ENCODE measurements around the gene CCDC187.

The CCDC187 gene

DNA sequence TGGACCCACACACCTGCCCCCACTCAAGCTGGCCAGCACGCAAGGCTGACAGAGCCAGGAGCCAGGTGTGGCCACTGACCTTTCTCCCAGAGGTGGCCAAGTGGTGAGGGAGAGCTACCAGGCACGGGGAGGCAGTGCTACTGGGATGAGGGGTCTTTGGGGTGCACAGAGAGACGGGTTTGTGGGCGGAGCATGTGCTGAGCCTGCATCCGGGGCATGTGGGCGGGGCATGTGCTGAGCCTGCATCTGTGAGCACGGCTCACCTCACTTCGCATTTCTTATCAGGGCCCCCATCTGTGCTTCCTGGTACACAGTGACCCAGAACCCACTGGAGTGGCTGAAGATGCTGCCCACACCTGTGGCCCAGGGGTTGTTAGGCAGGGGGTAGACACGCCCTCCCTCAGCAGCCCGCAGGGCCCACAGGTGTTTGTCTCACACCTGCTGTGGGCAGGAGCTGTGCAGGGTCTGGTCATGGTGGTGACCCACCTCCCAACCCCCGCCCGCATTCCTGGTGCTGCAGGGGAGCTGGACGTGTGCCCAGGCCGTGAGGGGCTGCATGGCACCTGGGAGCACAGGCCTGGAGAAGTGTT is 21.5 kb downstream of the CCDC187 start:
- H3K4me1 ChIP-seq (ENCODE audit: insufficient read depth, low read length), result no peaks in the 10 kb centered on the region

DNA sequence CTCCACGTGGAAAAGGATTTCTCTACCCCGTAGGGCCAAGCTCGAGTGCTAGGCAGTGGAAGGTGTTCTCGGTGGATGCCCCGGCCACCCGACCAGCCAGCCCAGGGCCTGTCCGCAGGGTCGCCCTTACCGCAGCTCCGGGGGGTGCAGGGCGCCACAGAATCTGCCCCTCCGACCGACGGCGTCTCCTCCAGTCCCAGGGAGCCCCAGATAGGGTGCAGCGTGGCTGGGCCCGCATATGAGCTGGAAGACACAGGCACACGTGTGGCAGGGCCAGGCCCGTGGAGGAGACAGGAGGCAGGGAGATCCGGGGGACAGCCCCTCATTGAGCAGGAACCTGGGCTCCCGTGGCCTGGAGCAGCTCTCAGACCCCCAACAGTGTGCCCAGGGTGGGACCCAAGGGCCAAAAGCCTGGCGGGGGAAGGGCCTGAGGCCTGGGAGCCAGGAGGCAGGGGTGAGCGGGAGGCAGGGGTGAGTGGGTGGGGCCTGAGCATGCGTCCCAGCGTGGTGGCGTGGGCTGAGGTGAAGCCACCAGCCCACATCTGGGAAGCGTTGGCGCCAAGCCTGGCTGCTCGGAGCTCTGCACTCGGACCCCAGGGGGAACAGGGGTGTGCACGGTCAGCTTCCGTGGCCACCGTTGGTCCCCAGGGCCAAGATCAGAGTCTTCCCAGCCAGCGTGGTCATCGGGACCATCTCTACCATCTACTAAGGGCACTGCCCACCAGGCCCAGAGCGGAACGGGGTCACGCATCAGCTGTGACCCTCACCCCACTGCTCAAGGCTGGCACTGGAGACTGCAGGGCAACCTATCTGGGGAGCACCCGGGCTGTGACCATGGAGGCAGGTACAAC is 22.2 kb downstream of the CCDC187 start:
- H3K27ac ChIP-seq (ENCODE audit: low read length), result no peak overlapping the region
- H3K27me3 ChIP-seq (ENCODE audit: insufficient read depth, low read length), result no peaks in the 10 kb centered on the region
- no peak overlapping the region for H3K9ac ChIP-seq (ENCODE audit: low read depth, low read length)
- no peaks in the 10 kb centered on the region for H3K4me1 ChIP-seq (ENCODE audit: insufficient read depth, low read length)
- no peak overlapping the region for H3K4me3 ChIP-seq (ENCODE audit: low read length)
- no peaks in the 10 kb centered on the region for H3K36me3 ChIP-seq (ENCODE audit: insufficient read depth, low read depth, low read length)
- no peaks in the 10 kb centered on the region for H3K9me3 ChIP-seq (ENCODE audit: insufficient read depth, low read depth, low read length)

More for the DNA sequence above, 21.5 kb downstream of the CCDC187 start:
- no peak overlapping the region for H3K27ac ChIP-seq (ENCODE audit: low read length)
- H3K9me3 ChIP-seq (ENCODE audit: insufficient read depth, low read depth, low read length), result no peaks in the 10 kb centered on the region
- no peak overlapping the region for H3K9ac ChIP-seq (ENCODE audit: low read depth, low read length)
- no peaks in the 10 kb centered on the region for H3K27me3 ChIP-seq (ENCODE audit: insufficient read depth, low read length)
- H3K36me3 ChIP-seq (ENCODE audit: insufficient read depth, low read depth, low read length), result no peaks in the 10 kb centered on the region
- no peak overlapping the region for H3K4me3 ChIP-seq (ENCODE audit: low read length)

DNA sequence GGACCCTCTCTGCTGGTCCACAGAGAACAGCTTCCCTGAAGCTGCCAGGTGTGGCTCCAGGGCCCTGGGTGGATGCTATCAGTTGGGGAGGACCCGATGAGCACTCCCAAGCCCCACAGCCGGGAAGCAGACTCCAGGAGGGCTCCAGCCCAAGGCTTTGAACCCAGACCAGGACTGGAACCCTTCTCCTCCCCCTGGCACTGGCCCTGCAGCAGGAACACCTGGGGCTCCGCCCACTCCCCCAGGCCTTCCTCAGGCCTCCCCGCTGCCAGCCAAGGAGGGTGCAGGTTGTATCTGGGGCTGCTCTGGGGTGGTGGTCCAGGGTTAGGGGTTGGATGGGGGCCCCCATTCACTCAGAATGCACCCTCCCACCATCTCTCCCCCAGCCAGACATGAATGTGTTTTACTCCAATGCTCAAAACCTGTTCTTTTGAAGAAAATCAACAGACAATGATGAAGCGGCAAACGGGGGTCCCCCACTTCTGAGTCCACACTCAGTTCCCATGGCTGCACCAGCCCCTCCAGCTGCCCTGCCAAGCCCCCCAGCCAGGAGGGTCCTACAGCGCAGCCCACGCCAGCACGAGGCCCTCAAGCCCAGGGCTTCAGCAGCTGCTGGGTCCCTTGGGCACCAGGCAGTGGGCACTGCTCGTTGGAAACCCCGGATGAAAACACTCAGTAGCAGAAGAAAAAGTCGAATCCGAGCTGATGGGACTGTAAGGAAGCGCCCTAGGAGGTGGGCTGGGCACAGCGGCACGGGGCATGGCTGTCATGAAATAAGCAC is 23.2 kb downstream of the CCDC187 start:
- Histone ChIP-seq H3K4me3 (ENCODE audit: low read length) (no peak overlapping the region), H3K27me3 (ENCODE audit: insufficient read depth, low read length) (no peaks in the 10 kb centered on the region), H3K27ac (ENCODE audit: low read length) (no peak overlapping the region), H3K9me3 (ENCODE audit: insufficient read depth, low read depth, low read length) (no peaks in the 10 kb centered on the region), H3K9ac (ENCODE audit: low read depth, low read length) (no peak overlapping the region), H3K36me3 (ENCODE audit: insufficient read depth, low read depth, low read length) (no peaks in the 10 kb centered on the region), H3K4me1 (ENCODE audit: insufficient read depth, low read length) (no peaks in the 10 kb centered on the region)

DNA sequence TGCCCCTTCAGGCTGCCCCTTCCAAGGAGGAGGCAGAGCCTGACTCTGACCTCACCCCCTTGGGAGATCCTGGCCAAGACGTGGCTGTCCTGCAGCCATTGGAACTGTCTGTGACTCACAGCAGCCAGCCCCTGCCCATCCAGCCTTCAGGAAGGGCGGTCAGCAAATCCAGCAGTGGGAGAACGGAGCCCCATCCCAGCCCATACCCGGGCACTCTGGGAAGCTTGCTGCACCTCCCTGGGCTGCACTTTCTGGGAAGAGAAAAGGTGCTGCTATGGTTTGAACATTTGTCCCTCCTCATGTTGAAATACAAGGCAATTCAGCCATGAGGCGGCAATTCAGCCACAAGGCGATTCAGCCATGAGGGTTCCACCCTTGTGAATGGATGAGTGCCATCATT is 24.4 kb downstream of the CCDC187 start:
- H3K27me3 ChIP-seq (ENCODE audit: insufficient read depth, low read length), result no peaks in the 10 kb centered on the region
- H3K4me1 ChIP-seq (ENCODE audit: insufficient read depth, low read length), result no peaks in the 10 kb centered on the region
- H3K4me3 ChIP-seq (ENCODE audit: low read length), result no peak overlapping the region
- no peaks in the 10 kb centered on the region for H3K9me3 ChIP-seq (ENCODE audit: insufficient read depth, low read depth, low read length)
- H3K36me3 ChIP-seq (ENCODE audit: insufficient read depth, low read depth, low read length), result no peaks in the 10 kb centered on the region
- H3K27ac ChIP-seq (ENCODE audit: low read length), result no peak overlapping the region
- H3K9ac ChIP-seq (ENCODE audit: low read depth, low read length), result no peak overlapping the region

DNA sequence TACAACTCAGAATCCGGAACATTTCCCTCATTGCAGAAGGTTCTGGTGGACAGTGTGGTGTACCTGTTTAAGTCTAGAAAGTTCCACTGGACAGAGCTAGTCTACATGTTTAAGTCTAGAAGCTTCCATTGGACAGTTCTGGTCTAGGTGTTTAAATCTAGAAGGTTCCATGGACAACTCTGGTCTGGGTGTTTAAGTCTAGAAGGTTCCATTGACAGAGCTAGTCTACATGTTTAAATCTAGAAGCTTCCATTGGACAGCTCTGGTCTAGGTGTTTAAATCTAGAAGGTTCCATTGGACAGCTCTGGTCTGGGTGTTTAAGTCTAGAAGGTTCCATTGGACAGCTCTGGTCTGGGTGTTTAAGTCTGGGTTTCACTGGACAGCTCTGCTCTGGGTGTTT is 25.0 kb downstream of the CCDC187 start:
- Histone ChIP-seq H3K27ac (ENCODE audit: low read length) (no peak overlapping the region), H3K4me1 (ENCODE audit: insufficient read depth, low read length) (no peaks in the 10 kb centered on the region), H3K4me3 (ENCODE audit: low read length) (no peak overlapping the region), H3K9me3 (ENCODE audit: insufficient read depth, low read depth, low read length) (no peaks in the 10 kb centered on the region), H3K27me3 (ENCODE audit: insufficient read depth, low read length) (no peaks in the 10 kb centered on the region), H3K36me3 (ENCODE audit: insufficient read depth, low read depth, low read length) (no peaks in the 10 kb centered on the region), H3K9ac (ENCODE audit: low read depth, low read length) (no peak overlapping the region)

DNA sequence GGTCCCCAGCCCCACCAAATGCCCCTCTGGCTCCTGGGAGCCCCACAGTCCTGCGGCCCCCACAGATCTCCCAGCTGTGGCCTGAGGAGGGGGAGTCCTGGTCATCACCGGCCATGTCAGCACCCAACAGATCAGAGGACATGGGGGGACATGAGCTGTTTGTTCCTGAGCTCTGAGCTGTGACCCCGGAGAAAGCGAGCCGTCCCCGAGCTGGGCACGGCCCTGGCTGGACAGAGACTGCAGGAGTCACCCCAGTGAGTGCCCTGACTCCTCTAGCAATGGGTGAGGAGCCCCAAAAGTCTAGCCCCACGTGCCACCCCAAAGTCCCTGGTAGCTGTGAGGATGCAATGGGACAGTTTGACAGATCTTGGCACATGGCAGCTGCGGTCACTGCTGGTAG is 25.7 kb downstream of the CCDC187 start:
- no peaks in the 10 kb centered on the region for H3K27me3 ChIP-seq (ENCODE audit: insufficient read depth, low read length)
- H3K4me3 ChIP-seq (ENCODE audit: low read length), result no peak overlapping the region
- no peaks in the 10 kb centered on the region for H3K9me3 ChIP-seq (ENCODE audit: insufficient read depth, low read depth, low read length)
- H3K9ac ChIP-seq (ENCODE audit: low read depth, low read length), result no peak overlapping the region
- no peak overlapping the region for H3K27ac ChIP-seq (ENCODE audit: low read length)
- H3K36me3 ChIP-seq (ENCODE audit: insufficient read depth, low read depth, low read length), result no peaks in the 10 kb centered on the region
- no peaks in the 10 kb centered on the region for H3K4me1 ChIP-seq (ENCODE audit: insufficient read depth, low read length)

DNA sequence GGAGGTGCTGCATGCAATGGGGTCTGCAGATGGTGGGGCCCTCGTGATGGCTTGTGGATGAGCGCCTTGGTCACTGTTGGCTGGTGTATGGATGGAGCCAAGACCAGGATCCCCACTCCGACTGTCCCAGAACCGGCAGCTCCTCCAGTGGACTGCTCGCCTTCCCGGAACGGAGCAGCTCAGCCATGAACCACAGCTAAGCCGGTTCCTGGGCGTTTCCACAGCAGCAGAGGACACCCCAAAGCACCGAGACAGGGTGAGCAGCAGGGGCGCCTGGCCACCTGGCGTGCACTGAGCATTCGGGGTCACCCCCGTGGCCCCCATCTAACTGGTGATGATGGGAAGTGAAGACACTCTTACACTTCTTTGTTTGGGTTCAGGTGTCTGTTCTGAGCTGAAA is 26.1 kb downstream of the CCDC187 start:
- H3K9me3 ChIP-seq (ENCODE audit: insufficient read depth, low read depth, low read length), result no peaks in the 10 kb centered on the region
- H3K4me3 ChIP-seq (ENCODE audit: low read length), result no peak overlapping the region
- no peaks in the 10 kb centered on the region for H3K36me3 ChIP-seq (ENCODE audit: insufficient read depth, low read depth, low read length)
- H3K4me1 ChIP-seq (ENCODE audit: insufficient read depth, low read length), result no peaks in the 10 kb centered on the region
- H3K27ac ChIP-seq (ENCODE audit: low read length), result no peak overlapping the region
- no peaks in the 10 kb centered on the region for H3K27me3 ChIP-seq (ENCODE audit: insufficient read depth, low read length)
- no peak overlapping the region for H3K9ac ChIP-seq (ENCODE audit: low read depth, low read length)

DNA sequence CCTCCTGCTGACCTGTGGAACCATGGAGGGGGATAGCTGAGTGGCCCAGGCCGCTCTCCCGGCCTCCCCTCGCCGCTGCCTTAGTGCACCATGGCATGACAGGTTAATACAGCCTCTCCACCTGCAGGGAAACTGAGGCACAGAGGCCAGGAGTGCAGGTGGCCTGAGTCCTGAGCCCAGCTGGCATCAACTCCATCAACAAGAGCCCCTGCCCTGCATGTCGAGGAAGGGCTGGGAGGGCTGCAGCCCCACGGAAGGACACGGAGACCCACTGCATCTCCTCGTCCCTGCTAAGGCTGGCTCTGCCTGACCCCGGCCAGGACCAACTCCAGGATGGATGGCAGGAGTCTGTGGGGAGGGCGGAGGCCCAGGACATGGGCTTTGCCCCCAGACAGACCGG is 27.2 kb downstream of the CCDC187 start:
- Histone ChIP-seq H3K4me1 (ENCODE audit: insufficient read depth, low read length) (no peaks in the 10 kb centered on the region), H3K27ac (ENCODE audit: low read length) (no peak overlapping the region), H3K27me3 (ENCODE audit: insufficient read depth, low read length) (no peaks in the 10 kb centered on the region), H3K4me3 (ENCODE audit: low read length) (no peak overlapping the region), H3K9ac (ENCODE audit: low read depth, low read length) (no peak overlapping the region), H3K36me3 (ENCODE audit: insufficient read depth, low read depth, low read length) (no peaks in the 10 kb centered on the region), H3K9me3 (ENCODE audit: insufficient read depth, low read depth, low read length) (no peaks in the 10 kb centered on the region)

DNA sequence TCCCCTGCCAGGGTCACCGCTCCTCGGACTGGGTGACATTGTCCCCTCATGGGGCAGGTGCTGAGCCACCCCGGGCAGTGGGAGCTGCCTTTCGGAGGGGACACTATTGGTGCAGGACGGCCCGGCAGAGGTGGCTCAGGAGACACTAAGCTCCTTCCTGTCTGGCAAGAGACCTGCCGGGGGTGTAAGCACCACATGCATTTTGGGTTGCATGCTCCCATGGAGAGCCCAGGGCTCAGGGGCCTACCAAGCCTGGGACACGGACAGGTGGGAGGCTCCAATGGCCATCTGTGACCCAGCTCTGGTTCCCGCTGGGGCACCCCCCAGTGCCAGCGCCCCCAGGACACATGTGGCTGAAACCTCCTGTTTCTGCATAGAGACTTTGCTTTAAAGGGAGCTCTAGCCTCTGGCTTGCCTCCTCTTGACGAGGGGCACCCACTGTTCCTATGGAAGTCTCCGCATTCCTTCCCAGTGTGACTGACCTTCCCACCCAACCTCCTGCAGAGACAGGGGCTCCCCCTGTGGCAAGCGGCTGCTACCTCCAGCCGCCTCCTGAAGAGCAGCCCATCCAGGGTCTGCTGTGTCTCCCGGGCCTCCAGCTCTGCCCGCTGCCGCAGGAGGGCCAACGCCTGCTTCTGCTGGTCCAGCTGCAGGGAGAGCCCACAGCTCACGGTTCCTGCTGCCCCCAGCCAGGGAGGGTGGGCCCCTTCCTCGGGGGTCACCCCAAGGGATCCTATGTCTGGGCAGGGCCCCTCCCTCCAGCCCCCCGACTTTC is 28.1 kb downstream of the CCDC187 start:
- Histone ChIP-seq H3K4me1 (ENCODE audit: insufficient read depth, low read length) (no peaks in the 10 kb centered on the region), H3K27me3 (ENCODE audit: insufficient read depth, low read length) (no peaks in the 10 kb centered on the region), H3K27ac (ENCODE audit: low read length) (no peak overlapping the region), H3K9ac (ENCODE audit: low read depth, low read length) (no peak overlapping the region), H3K36me3 (ENCODE audit: insufficient read depth, low read depth, low read length) (no peaks in the 10 kb centered on the region), H3K4me3 (ENCODE audit: low read length) (no peak overlapping the region), H3K9me3 (ENCODE audit: insufficient read depth, low read depth, low read length) (no peaks in the 10 kb centered on the region)

DNA sequence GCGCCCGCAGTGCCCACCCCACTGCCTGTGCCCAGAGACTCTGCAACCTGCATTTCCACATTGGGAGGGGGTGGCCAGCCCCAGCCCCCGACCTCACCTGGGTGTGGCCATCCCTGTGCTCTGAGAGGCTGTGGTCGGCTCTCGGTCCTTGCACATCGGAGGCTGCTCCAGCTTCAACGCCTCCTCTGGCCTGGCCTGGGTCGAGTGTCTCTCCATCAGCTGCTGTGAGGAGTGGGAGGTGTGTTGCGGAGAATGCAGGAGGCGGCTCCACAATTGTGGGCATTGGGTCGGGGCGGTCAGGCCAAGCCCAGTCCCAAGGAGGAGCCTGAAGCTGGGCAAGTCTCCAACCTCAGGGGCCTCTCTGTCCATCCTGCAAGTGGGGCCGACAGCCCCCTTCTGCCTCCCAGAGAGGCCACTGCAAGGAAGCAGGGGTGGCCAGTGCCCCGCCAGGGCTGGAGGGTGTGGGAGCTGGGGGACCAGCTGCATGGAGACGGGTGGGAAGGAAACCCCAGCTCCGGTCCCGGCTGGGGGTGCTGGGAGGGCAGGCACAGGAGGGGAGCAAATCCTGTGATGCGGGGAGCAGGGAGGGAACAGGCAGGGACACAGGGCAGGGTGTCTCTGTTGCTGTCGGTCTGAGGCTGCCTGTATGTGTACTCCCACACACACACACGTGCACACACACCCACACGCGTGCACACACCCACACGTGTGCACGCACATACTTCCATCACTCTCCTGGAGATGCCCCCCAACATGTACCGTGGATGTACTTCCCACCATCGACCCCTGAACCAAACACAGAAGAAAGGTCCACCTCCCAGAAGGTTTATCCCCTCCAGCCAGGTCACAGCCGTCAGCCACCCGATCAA is 28.9 kb downstream of the CCDC187 start:
- Histone ChIP-seq H3K27me3 (ENCODE audit: insufficient read depth, low read length) (no peaks in the 10 kb centered on the region), H3K9ac (ENCODE audit: low read depth, low read length) (no peak overlapping the region; the same call in 1 of the 2 replicates), H3K4me1 (ENCODE audit: insufficient read depth, low read length) (no peaks in the 10 kb centered on the region)

More for the DNA sequence above, 28.9 kb downstream of the CCDC187 start:
- no peak overlapping the region for H3K27ac ChIP-seq (ENCODE audit: low read length)
- no peaks in the 10 kb centered on the region for H3K9me3 ChIP-seq (ENCODE audit: insufficient read depth, low read depth, low read length)
- H3K36me3 ChIP-seq (ENCODE audit: insufficient read depth, low read depth, low read length), result no peaks in the 10 kb centered on the region
- H3K4me3 ChIP-seq (ENCODE audit: low read length), result no peak overlapping the region

All from iPS-20b (cell line).